Measurements from ENCODE around the gene NDUFAF2. TPM values are rescaled to one million over a fixed set of nuclear protein-coding genes. Genes with fewer than 3 reads are reported as not detected.

Gene NDUFAF2
- total and polyA plus RNA-seq, 2 of the 8 experiments (the other 6 are each of a cell fraction or from before 2014, with no cell fraction given), result 10.7 to 46.5 TPM

GRCh38 chr5:61159070-61159469 is 214.1 kb downstream of the NDUFAF2 start:
- Histone ChIP-seq H4K20me1 (replicated peaks in 1 of 2; ENCODE audit: control insufficient read depth in 1 of 2, insufficient read depth in 2 of 2, low read length in 2 of 2) (peaks cover 0 to 3% of the 10 kb centered on the region in 2 experiments), H3K79me1 (ENCODE audit: low read depth, low read length) (no peaks in the 10 kb centered on the region; the same call in 1 of the 2 replicates), H2AFZ (ENCODE audit: low read length) (no peak overlapping the region), H3K9ac (replicated peaks in 1 of 4; ENCODE audit: extremely low read depth in 1 of 4, low read depth in 3 of 4, low read length in 3 of 4) (no peak overlapping the region), H3K79me2 (ENCODE audit: control insufficient read depth in 1 of 2, insufficient read depth in 2 of 2, low read length in 2 of 2) (peaks cover 0 to 40% of the 10 kb centered on the region in 2 experiments; a peak in 2 of 4 replicates), H3K4me2 (ENCODE audit: insufficient read depth in 1 of 2, low read depth in 2 of 2, low read length in 2 of 2) (no peak overlapping the region), H4K5ac (ENCODE audit: insufficient read length, low read depth, low read length) (no peak overlapping the region), H3K4me1 (replicated peaks in 1 of 4; ENCODE audit: control insufficient read depth in 3 of 4, insufficient read depth in 4 of 4, low read length in 3 of 4) (peaks cover 0 to 3% (median 1%) of the 10 kb centered on the region in 4 experiments; a peak in 2 of 7 replicates), H4K91ac (replicated peaks; ENCODE audit: insufficient read length, low read length) (no peak overlapping the region), H3K14ac (ENCODE audit: insufficient read length) (no peak overlapping the region), H4K8ac (ENCODE audit: extremely low read depth, insufficient read depth, low read length) (no peak overlapping the region), H2BK5ac (ENCODE audit: low read depth, low read length) (no peak overlapping the region), H3K23me2 (ENCODE audit: low read depth, low read length) (peaks cover 2% of the 10 kb centered on the region; the same call in 1 of the 2 replicates), H3K9me3 (ENCODE audit: insufficient read depth in 2 of 2, low read depth in 1 of 2, low read length in 1 of 2) (peaks cover 3% of the 10 kb centered on the region in 2 experiments), H2BK12ac (ENCODE audit: low read depth, low read length) (no peak overlapping the region), H3K27ac (ENCODE audit: low read depth, low read length) (no peak overlapping the region), H2BK120ac (replicated peaks; ENCODE audit: low read depth, low read length) (no peak overlapping the region), H2BK15ac (ENCODE audit: low read length) (no peak overlapping the region), H3K4ac (replicated peaks; ENCODE audit: insufficient read length, low read depth, low read length) (no peak overlapping the region), H3K27me3 (replicated peaks in 1 of 4; ENCODE audit: control insufficient read depth in 3 of 4, extremely low read depth in 1 of 4, insufficient read depth in 3 of 4, low read length in 3 of 4) (no peaks in the 10 kb centered on the region), H3K56ac (replicated peaks; ENCODE audit: insufficient read length, low read depth, low read length) (no peak overlapping the region), H3K18ac (ENCODE audit: extremely low read depth, low read length) (no peak overlapping the region), H3K4me3 (ENCODE audit: extremely low read depth in 1 of 4, insufficient read depth in 2 of 4, low read depth in 3 of 4, low read length in 4 of 4) (no peak overlapping the region), H2AK5ac (ENCODE audit: low read depth, low read length) (no peak overlapping the region), H3K23ac (ENCODE audit: insufficient read length) (no peak overlapping the region), H2BK20ac (ENCODE audit: low read length) (no peak overlapping the region), H3K36me3 (ENCODE audit: control insufficient read depth in 2 of 4, insufficient read depth in 4 of 4, low read length in 3 of 4) (peaks cover 6 to 33% (median 15%) of the 10 kb centered on the region in 4 experiments; a peak in 7 of 8 replicates)
- ChIA-PET CTCF (ENCODE audit: partially characterized antibody) (interaction anchor here (0.6 to 0.7 kb wide), 2 partner anchors 11 to 300 kb away, joined by 3 read pairs; no protein-coding TSS in a partner anchor), POLR2A (ENCODE audit: partially characterized antibody) (interaction anchor here (0.7 kb wide), 1 partner anchor 209 kb away, joined by 3 read pairs; no protein-coding TSS in a partner anchor)
- no peak for DNase-seq (ENCODE audit: low read depth in 1 of 2, low spot score in 2 of 2)
- no peak for FAIRE-seq
- 93% methylated on average over 3 of the region's 3 CpGs; no CpG with 5 or more reads in 1 of the 2 experiments for WGBS, 2 experiments (ENCODE audit: extremely low coverage in 1 of 2, insufficient coverage in 1 of 2, insufficient read length in 1 of 2, insufficient replicate concordance in 2 of 2, low coverage in 1 of 2, low lambda C conversion rate in 2 of 2, missing lambda C conversion rate in 1 of 2)
- TF ChIP-seq TBP (IDR thresholded peaks at IDR 0.05; ENCODE audit: low read depth, low read length) (no peak), CTBP2 (IDR thresholded peaks at IDR 0.05; ENCODE audit: borderline replicate concordance, insufficient read depth, insufficient read length, low read length) (no peak), MAX (IDR thresholded peaks at IDR 0.05) (no peak), CTCF (IDR thresholded peaks at IDR 0.05; ENCODE audit: control extremely low read depth in 1 of 3, insufficient read depth in 1 of 3, low read depth in 1 of 3, low read length in 3 of 3) (no peak), NANOG (IDR thresholded peaks at IDR 0.05; ENCODE audit: insufficient read depth, low read depth, low read length, poor library complexity, severe bottlenecking) (no peak), EGR1 (IDR thresholded peaks at IDR 0.05; ENCODE audit: borderline replicate concordance, low read depth, low read length) (no peak), FOSL1 (IDR thresholded peaks at IDR 0.05; ENCODE audit: insufficient read depth, low read depth, low read length) (no peak), POU5F1 (IDR thresholded peaks at IDR 0.05; ENCODE audit: low read depth, low read length) (no peak), SIX5 (IDR thresholded peaks at IDR 0.05; ENCODE audit: low read depth, low read length) (no peak), PHF8 (conservative IDR thresholded peaks at IDR 0.05; ENCODE audit: low read depth, low read length) (no peak)
